Measurements from ENCODE around the gene METTL15. TPM values are rescaled to one million over a fixed set of nuclear protein-coding genes. Genes with fewer than 3 reads are reported as not detected.

The METTL15 gene
- total RNA-seq, 1 experiment from 2014 or later = 9.1 TPM

DNA sequence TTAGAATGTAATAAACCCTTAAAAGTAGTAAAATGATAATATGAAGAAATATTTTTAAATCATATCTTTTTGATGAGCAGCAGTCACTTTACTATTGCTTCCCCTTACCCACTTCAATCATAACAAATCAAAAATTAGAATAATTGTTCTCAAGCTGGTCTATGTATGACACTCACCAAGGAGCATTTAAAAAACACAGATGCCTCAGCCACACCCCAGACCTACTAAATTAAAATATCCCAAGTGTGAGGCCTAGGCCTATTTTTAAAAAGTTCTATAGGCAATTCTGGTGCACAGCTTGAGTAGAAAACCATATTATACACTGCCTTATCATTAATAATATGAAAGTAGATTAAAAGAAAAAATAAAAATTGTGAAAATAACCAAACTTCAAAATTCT lies 15.4 kb upstream of the METTL15 start:
- Histone ChIP-seq H3T11ph (ENCODE audit: low read length) (no peak overlapping the region), H3K79me2 (ENCODE audit: insufficient read depth, low read length) (no peaks in the 10 kb centered on the region), H3K27me3 (ENCODE audit: insufficient read depth, low read length) (no peaks in the 10 kb centered on the region), H2BK120ac (ENCODE audit: low read depth, low read length, poor library complexity, severe bottlenecking) (no peak overlapping the region), H2BK20ac (ENCODE audit: low read depth, low read length, poor library complexity, severe bottlenecking) (no peak overlapping the region), H3K18ac (ENCODE audit: insufficient read length, low read depth, low read length) (no peak overlapping the region), H2BK15ac (ENCODE audit: low read depth, low read length) (no peak overlapping the region), H3K4me1 (ENCODE audit: insufficient read depth, low read length) (no peaks in the 10 kb centered on the region), H3K9me3 (ENCODE audit: control insufficient read depth, low read depth, low read length) (no peaks in the 10 kb centered on the region), H4K91ac (ENCODE audit: insufficient read length, low read depth, low read length) (no peak overlapping the region), H2BK12ac (ENCODE audit: insufficient read length, low read depth, low read length) (no peak overlapping the region), H3K56ac (ENCODE audit: insufficient read length, low read depth, low read length) (no peak overlapping the region), H4K20me1 (ENCODE audit: control insufficient read depth, insufficient read depth, insufficient read length) (no peaks in the 10 kb centered on the region), H4K8ac (replicated peaks; ENCODE audit: insufficient read length, low read depth, low read length) (no peak overlapping the region), H3K23ac (ENCODE audit: insufficient read length, low read depth, low read length) (no peak overlapping the region), H3K79me1 (ENCODE audit: insufficient read depth, low read depth, low read length, poor library complexity, severe bottlenecking) (peaks cover 3% of the 10 kb centered on the region), H3K27ac (ENCODE audit: insufficient read length, low read depth, low read length) (no peak overlapping the region), H3K9ac (ENCODE audit: extremely low read depth, insufficient read length, low read length) (no peak overlapping the region), H2BK5ac (ENCODE audit: insufficient read length, low read length) (no peak overlapping the region), H2AK5ac (ENCODE audit: insufficient read length, low read length) (no peak overlapping the region), H3K14ac (ENCODE audit: insufficient read depth, low read length) (no peak overlapping the region), H3K4me2 (ENCODE audit: insufficient read depth, insufficient read length, low read length) (no peak overlapping the region), H3K4ac (ENCODE audit: low read depth, low read length) (no peak overlapping the region), H3K23me2 (ENCODE audit: insufficient read length, low read depth, low read length, poor library complexity, severe bottlenecking) (no peaks in the 10 kb centered on the region), H2AFZ (ENCODE audit: low read length) (no peak overlapping the region), H4K5ac (ENCODE audit: insufficient read length, low read depth, low read length) (no peak overlapping the region)
- TF ChIP-seq, protein P1, sequence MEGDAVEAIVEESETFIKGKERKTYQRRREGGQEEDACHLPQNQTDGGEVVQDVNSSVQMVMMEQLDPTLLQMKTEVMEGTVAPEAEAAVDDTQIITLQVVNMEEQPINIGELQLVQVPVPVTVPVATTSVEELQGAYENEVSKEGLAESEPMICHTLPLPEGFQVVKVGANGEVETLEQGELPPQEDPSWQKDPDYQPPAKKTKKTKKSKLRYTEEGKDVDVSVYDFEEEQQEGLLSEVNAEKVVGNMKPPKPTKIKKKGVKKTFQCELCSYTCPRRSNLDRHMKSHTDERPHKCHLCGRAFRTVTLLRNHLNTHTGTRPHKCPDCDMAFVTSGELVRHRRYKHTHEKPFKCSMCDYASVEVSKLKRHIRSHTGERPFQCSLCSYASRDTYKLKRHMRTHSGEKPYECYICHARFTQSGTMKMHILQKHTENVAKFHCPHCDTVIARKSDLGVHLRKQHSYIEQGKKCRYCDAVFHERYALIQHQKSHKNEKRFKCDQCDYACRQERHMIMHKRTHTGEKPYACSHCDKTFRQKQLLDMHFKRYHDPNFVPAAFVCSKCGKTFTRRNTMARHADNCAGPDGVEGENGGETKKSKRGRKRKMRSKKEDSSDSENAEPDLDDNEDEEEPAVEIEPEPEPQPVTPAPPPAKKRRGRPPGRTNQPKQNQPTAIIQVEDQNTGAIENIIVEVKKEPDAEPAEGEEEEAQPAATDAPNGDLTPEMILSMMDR (conservative IDR thresholded peaks at IDR 0.05) = no peak
- no peak for DNase-seq
- no peak overlapping the region for H3K27ac Mint-ChIP-seq
- no peaks in the 10 kb centered on the region for H3K9me3 Mint-ChIP-seq
- no peaks in the 10 kb centered on the region for H3K27me3 Mint-ChIP-seq (ENCODE audit: low read depth)
- H3K4me3 Mint-ChIP-seq = no peak overlapping the region
- H3K4me1 Mint-ChIP-seq = peaks cover 0 to 2% of the 10 kb centered on the region in 2 experiments; a peak in 1 of 4 replicates
- H3K36me3 Mint-ChIP-seq (ENCODE audit: insufficient read depth in 1 of 3, low read depth in 3 of 3) = peaks cover 3 to 43% (median 26%) of the 10 kb centered on the region in 3 experiments; a peak in 5 of 7 replicates
